Measurements from ENCODE around the gene CLEC5A.
"Not testable (repeated sequence)": the region's sequence is repeated elsewhere in the genome, so short reads cannot be mapped to it uniquely, and the experiment has no call there.

The CLEC5A gene

DNA sequence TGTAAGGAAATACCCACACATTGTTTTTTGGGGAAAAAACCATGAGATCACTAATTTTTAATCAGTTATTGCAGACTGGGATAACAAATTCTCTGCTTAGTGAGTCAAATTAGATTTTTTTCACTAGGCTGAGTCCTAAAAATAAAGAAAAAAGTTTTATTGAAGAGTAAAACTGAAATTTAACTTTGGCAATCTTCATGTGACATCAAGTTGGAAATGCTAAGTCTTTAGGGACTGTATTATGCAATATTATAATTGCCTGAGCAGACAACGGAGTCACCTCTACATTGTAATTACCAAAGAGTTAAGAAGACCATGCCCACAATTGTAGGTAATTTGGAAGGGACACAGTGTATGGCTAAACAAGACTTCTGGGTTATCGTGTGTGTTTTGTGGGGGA is 2.2 kb upstream of the CLEC5A start:
- DNase-seq (ENCODE audit: low read depth), result no peak

DNA sequence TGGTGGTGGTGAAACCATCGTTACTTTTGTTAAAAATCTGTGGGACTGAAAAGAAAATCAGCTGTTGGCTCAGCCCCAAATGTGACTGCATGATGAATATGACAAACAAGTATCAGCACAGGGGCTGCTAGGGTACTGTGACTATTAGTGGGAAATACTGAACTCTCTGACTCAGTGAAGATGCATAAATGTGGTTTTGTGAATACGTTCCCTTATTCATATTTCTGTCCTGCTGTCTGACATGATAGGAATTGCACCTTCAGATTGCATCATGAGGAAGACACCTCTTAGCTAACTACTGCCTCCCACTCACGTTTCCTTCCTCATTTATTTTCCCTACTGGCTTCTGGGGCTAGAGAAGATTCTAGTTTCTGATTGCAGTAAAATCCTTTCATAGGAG is 1.4 kb downstream of the CLEC5A start:
- DNase-seq (ENCODE audit: low read depth), result no peak

DNA sequence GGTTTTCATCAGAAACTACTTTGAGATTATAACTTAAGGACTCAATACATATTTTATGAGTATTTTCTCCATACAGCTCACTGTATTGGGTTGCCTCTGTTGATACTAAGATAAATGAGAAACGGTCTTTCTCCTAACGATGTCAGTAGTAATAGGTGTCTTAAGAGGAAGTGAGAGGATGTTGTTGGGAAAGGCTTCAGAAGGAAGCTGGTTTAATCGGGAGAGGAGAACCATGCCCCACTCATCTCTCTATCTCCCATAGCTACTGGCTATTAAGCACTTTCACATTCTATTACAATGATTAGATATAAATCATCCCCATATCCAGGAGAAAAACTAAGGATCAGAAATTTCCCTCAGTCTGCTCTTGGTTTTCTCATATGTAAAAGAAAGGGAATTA is 2.0 kb downstream of the CLEC5A start:
- no peak for DNase-seq (ENCODE audit: low read depth)

DNA sequence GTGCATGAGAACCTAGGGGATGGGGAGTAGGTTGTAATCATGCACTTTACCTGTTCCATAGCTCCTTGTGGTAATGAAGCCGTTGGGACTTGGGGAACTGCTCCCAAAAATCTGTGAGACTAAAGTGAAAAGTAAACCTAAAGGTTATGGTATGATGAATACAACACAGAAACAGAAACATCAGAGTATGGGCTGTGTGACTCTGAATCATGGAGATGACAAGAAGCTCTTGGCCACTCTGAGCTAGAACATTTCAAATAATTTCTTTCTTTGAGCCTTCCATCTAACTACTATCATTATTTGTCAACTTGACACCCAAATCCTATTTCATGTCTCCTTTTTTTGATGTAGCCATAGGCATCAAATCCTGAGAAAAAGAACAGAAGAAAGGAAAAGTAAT is 2.9 kb downstream of the CLEC5A start:
- no peak for DNase-seq (ENCODE audit: low read depth)

DNA sequence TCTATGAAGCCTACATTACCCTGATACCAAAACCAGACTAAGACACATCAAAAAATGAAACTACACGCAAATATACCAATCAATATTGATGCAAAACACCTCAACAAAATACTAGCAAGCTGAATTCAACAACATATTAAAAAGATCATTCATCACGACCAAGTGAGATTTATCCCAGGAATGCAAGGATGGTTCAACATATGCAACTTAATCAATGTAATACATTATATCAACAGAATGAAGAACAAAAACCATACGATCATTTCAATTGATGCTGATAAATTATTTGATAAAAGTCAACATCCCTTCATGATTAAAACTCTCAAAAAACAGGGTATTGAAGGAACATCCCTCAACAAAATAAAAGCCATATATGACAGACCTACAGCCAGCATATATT is 5.7 kb downstream of the CLEC5A start:
- no peak for DNase-seq (ENCODE audit: low read depth)

DNA sequence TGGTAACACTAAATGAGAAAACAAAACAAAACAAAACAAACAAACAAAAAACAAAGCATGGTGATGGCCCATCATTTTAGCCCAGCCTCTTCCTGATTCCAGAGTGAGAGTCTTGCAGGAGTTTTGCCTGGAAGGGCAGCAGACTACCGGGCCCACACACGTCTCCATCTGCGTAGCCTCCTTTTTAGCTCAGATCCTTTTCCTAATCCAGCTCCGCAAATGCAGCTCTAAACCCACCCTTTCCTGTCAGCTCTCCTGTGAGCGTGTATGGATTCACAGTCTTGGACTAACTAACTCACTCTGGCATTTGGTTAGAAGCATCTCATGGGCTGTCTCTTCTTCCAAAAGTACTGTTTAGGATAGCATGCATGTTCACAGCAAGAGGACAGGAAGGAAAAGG is 16.6 kb downstream of the CLEC5A start:
- no peak for DNase-seq (ENCODE audit: low read depth)

DNA sequence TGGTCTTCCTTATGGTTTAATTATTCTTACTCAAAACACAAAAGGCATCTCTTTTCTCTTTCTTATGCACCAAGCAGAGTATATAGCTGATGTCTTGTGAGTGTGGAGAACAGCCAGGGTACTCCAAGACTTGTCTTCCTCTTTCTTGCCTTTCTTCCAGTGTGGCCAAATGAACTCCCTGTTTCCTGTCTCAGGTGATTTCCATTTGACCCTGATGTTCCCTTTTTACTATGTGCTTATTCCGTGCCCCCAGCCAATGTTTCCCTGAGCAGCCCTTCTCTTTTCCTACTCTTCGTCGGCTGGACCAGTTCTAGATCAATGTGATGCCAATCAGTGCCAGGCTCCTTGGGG is 18.0 kb downstream of the CLEC5A start:
- DNase-seq (ENCODE audit: low read depth), result no peak

DNA sequence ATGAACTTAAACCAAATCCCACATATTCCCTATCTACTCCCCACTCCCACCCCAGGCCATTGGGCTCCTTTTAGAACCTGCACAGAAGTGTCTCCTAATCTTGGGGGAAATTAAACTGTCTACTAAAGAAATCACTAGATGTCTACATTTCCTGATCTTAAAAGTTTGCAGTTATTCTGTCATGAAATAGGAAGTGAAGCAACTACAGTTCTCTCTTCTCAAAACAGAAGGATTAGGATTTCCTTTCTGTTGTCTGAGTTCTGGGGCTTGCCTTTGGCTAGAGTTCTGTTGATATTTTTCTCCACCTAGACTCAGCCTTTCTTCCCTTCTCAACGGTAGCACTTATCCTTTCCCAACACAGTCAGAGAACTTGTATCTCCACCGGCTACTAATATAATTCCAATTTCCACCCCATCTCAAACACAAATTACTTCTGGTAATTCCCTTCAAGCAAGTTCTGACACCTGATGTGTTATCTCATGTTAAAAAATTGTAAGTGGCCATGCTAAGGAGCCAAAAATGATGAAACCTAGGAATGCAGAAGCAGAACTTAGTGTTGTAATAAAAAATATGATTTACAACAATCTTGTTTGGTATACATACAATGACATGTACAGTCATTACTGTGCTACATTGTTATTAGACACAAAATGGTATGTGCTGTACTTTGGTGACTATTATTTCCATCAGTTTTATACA is 18.5 kb downstream of the CLEC5A start:
- DNase-seq (ENCODE audit: low read depth), result no peak

DNA sequence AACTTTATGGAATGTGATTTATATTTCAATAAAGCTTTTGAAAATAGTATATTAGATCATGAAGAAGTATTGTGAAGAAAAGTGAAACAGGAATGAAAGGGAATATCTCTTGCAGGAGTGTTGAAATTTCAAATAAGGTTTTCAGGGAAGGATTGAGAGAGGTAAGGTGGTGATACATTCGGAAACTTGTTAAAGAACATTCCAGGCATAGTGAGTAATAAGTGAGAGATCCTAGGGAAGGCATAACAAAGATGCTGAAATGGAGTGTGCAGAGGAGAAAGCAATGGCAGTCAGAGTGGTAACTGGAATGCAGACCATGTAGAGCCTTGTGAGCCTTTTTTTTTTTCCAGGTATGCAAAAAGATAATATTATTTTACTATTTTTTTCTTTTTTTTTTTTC is 26.5 kb downstream of the CLEC5A start:
- no peak for DNase-seq (ENCODE audit: low read depth)

DNA sequence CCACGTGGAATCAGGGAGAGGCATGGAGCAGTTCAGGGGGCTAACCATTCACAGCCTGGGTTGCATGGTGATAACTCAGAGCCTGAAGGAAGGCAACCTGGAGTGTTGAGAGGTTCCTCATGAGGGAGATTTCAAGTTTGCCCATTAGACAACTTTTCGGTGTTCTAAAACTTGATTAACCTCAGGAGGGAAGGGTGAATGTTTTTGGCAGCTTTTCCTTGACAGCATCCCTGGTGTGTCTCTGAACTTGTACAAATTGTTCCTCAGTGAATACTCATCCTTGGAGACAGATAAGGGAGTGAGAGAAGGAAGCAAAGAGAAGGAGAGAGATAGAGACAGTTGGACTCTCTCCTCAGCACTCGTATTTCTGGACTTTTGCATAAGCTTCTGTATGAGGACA is 30.7 kb downstream of the CLEC5A start, which contains the start of gene OR9A4:
Gene OR9A4, plus strand, starts transcription at position 301 of the 400 bp plus-strand sequence. CDS start 2,477 bp downstream, outside the sequence.
- DNase-seq (ENCODE audit: low read depth), result no peak

DNA sequence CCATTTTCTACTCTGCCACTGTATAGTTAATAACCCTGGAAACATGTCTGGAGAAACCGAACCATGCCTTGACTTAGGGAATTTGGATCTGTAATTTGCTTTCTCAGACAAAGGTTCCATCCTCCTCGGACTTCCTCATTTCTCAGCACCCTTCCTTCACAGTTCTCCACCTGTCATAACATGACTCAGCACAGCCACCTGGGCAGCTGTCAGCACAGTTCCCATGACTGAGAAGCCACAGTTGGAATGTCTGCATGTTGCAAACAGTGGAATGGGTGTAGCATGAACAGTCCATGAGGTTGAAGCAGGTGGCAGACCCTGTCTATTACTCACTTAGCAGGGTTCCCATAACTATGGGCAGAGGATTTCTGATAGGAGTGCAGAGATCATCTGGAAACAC is 31.2 kb downstream of the CLEC5A start:
- DNase-seq (ENCODE audit: low read depth), result no peak

DNA sequence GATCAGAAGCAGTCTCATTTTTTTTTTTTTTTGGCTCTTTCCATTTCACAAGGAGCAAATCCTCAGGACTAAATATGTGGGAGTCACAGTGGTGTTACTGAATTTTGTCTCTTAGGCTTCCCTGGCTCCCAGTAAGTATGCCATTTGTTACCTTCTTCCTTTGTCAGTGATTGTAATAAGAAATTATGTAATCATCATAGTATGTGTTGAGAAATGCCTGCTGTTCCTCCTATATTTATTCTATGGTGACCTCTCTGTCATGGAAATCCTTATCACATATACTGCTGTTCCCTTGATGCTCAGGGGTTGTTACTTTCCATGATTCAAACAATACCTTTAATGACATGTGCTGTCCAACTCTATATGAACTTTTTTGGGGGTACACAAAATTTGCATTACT is 35.4 kb downstream of the CLEC5A start:
- no peak for DNase-seq (ENCODE audit: low read depth)

DNA sequence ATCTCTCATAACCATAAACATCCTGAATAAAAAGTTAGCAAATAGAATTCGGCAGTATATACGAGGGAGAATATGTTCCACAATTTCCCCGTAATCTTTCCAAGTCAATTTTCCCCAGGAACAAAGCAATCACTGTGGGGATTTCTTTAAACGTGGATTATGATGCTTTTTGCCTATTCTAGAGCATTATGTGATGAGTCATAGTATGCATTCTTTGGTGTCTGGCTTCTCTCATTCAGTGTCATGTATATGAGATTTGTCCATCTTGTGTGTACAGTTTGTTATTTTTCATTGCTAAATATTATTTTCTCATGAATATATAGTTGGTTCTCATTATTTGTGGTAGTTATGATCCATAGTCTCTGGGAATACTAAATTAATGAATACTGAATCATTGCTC is 40.5 kb downstream of the CLEC5A start:
- DNase-seq (ENCODE audit: low read depth), result no peak

DNA sequence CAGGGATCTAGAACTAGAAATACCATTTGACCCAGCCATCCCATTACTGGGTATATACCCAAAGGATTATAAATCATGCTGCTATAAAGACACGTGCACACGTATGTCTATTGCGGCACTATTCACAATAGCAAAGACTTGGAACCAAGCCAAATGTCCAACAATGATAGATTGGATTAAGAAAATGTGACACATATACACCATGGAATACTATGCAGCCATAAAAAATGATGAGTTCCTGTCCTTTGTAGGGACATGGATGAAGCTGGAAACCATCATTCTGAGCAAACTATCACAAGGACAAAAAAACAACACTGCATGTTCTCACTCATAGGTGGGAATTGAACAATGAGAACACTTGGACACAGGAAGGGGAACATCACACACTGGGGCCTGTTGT is 47.4 kb downstream of the CLEC5A start:
- DNase-seq (ENCODE audit: low read depth), result not testable (repeated sequence)

DNA sequence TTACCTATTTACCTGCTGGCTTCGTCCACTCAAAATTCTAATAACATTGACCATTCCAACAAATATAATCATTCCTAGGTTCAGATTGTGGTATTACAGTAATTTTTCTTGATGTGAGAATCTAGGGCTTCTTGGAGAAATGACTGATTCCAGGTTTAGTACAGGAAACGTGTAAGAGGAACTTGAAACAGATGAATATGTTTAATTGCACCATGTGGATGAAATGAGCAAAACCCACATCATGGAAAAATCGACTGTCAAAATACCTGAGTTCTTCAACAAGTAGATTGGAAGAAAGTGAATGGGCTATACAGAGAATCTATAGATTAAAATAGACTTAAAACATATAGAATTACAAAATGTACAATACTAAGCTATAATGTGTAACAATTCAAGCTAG is 55.4 kb downstream of the CLEC5A start:
- DNase-seq (ENCODE audit: low read depth), result no peak

DNA sequence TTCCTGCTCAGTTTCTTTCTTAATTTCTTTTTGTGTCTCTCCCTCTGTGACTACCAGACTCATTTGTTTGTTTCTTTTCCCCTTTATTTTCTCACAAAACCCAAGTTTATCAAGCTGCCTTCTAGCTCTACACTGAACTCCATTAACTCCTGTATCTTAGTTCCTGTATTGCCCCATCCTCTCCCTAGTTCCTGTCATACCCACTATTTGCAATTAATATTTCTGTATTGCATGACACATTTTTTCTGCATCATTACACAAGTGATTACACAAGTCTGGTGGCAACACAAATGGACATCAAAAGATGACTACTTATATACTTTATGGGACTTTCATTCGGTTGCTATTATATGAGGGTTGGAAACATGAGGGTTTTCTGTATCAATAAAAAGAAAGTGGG is 57.5 kb downstream of the CLEC5A start:
- DNase-seq (ENCODE audit: low read depth), result no peak

DNA sequence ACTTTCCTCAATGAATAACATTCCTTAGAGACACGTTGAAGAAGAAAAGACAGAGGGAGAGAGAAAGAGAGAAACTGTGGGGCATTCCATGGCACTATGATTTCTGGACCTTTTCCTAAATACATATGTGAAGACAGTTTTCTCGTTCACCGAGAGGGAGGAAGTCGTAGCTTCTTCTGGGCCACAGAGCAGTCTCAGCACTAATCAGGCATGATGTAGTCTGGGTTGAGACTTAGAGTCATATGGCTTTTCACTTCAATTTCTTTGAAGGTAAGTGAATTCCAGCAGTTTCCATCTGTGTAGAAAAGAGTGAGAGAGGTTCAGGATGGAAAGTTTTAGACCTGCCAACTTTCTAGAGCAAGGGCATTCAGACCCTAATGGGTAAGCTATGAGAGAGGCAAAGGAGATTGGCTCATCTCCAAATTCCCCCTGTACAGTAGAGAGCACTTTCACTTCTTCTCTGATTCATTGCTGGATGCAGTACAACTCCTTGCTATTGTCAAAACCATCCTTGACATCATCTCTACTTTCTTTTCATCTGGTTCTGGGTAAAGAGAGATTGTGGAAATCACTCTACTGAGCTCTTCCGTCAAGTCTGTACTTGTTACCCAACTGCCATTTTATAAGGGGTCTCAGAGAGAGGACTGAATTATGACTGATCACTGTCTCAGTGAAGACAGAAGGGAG is 62.1 kb downstream of the CLEC5A start:
- DNase-seq (ENCODE audit: low read depth), result no peak

DNA sequence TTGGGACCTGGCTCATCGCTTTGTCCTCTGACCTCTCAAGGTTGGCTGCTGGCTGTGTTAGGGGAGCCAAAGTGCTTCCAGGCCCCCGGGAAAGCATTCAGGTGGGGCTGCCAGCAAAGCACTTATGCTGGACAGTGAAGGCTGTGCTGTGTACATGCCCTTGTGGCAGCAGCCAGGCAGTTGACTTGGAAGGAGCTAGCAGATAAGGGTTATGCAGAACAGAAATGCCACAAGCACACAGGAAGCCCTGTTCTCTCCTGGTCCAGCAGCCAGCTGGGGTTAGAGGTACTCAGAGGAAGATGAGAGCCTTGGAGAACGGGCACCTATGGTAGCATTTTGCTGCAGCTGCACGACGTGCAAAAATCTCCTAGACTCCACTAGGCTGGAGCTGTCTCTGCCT is 65.8 kb downstream of the CLEC5A start:
- DNase-seq (ENCODE audit: low read depth), result no peak

DNA sequence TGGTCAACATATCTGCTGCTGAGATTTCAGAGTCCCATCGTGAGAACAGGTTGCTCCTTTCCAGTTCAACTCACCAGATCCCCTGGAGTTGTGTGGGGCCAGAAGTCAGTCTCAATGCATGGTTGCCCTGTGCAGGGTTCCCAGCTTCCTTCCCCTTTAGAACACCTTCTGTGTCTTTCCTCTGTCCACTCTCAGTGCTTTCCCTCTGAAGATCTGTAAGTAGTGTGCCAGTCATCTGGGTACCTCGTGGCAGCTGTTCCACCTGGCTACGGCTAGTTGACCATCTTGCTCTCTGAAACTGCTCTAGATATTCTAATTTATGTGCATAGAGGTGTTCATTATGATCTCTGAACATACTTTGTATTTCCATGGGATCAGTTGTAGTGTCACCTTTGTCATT is 69.4 kb downstream of the CLEC5A start:
- DNase-seq (ENCODE audit: low read depth), result no peak
